Stromal cell of bone marrow (primary cell): ENCODE results near the gene ASCL4.

Experiments
- DNase-seq: peaks from one replicate; pipeline ENCODE4 v3.0.0-alpha.2; 2012; ENCODE audit warnings: low read depth

ASCL4 gene

DNA sequence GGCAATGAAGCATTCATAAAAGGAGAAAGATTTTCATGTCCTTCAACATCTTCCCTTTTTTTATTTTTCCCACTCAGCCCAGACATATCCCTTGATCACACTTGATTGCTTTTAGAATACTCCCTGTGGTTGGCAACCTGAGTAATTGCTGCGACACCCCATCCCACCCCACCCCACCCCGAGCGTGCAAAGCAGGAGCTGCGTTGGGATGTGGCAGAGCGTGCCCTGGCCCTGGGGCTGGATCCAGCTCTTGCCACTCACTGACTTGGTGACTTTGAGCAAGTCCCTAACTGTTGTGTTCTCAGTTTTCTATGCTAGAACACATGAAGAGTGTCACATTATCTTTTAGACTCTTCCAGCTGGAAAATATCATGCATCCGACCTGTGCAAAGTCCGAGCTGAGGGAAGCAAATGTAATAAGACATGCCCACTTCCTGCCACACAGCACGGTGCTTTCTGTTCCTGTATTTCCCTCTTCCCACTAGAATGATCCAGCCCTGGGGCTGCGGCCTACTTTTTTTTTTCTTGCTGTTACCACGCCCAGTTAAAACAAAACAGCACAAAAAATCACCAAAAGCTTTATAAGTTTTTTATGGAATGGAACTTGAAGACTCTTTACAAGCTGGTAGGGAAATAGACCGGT is 4.0 kb downstream of the ASCL4 start:
- no peak for DNase-seq

DNA sequence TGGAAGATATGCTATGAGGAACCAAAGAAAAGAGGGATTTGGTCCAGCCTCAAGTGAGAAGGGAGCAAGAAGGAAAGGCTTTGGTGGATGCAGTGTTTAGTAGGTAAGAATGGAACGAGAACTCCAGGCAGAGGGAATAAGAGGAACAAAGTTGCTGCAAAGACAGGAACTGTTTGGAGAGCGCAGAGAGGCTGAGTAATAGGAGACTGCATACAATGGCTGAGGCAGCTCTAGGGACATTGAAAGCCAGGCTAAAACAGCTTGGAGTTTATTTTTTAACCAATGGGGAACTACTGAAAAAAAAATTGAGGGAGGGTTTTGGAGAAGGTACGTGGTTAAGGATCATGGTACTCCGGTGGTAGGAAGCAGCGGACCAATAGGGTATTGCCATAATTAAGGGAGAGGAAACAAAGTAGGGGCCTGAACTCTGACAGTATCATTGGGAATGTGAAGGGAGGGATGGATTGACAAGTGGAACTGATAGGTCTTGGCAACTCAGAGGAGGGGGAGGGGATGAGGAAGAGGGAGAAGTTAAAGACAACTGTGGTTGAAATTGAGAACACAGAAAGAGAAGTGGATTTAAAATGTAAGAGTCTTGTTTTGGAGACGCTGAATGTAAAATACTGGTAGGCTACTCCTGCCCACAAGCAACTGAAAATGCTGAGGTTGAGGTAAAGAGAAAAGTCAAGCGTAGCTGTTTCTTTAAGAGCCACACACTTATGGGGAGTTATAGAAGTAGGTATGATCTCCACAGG is 4.8 kb downstream of the ASCL4 start:
- DNase-seq: no peak

DNA sequence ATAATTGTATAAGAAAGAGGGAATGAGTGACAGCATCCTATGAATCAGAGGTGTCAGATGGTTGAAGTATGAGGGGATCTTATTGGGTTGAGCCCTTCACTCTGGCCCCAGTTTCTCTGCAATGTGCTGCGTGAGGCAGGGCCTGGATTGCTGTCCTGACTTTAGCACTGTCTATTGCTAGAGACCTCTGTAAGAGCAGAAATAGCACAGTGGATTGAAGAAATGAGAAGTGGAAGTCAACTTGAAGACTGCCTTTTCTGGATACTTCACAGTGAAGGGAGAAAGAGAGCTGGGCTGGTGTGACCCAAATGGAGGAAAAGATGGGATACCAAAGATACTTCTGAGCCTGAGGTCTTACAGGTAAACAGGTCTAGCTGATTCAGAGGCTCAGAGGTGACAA is 5.8 kb downstream of the ASCL4 start:
- DNase-seq: no peak

DNA sequence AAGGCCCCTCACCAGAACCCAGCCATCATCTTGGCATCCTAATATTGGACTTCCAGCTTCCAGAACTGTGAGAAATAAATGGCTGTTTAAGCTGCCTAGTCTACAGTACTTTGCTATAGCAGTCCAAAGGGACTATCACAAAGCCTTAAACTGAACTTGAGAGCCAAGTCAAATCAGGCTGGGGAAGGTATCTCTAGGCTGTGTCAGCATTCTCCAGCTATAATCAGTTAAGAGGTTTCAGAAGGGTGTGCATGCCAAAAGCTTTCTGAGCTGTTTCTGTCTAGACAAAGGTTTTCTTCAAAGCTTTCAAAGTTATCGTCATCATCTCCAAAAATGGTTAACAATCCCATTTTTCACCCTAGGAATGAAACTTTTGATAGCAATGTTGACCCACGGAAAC is 7.6 kb downstream of the ASCL4 start:
- no peak for DNase-seq

DNA sequence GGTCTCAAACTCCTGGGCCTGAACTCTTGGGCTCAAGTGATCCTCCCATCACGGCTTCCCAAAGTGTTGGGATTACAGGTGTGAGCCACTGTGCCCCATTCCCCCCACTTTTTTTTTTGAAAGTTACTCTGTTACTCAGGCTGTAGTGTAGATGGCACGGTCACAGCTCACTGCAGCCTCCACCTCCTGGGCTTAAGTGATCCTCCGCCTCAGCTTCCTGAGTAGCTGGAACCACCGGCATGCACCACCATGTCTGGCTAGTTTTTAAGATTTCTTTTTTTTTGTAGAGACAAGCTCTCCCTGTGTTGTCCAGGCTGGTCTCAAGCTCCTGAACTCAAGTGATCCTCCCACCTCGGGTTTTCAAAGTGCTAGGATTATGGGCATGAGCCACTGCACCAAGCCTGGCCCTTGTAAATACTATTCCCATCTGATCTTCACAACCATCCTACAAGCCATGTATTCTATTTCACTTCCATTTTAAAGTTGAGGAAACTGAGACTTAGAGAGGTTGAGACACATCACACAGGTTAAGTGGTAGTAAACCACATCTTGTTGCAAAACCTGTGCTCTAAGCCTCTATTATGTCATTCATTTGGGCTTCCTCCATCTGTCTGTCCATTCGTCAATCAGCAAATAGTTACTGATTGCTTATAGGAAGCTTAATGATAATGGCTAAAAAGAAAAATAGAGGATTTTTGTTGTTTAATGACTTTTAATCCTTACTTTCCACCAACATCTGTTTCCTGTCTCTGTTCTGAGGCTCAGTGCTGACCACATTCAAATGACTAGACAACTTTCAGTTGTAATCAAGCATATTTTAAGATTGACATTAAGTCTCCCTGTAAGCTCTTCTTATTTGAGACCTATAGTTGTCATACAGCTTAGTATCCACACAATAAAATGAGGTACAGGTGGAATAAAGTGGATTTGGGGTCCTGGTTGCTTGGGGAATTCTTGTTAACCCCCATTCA is 9.2 kb downstream of the ASCL4 start:
- DNase-seq: no peak

DNA sequence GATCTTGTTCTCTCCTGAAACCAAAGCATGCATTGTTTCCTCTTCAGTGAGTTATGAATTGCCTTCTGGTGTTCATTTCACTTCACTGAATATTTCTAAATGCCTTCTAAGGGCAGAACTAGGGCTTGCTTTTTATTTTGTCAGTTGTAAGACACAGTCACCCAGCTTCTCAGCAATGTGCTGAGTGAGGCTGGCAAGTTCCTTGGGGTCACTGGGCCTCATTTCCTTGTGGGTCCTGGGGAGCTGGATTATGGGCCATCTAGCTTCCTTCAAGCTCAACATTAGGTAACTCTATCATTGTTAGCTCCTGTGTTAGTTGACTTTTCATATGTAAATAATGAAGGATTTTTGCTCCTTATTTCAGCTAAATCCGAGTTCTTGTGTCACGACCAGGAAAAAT is 13.8 kb downstream of the ASCL4 start:
- no peak for DNase-seq

DNA sequence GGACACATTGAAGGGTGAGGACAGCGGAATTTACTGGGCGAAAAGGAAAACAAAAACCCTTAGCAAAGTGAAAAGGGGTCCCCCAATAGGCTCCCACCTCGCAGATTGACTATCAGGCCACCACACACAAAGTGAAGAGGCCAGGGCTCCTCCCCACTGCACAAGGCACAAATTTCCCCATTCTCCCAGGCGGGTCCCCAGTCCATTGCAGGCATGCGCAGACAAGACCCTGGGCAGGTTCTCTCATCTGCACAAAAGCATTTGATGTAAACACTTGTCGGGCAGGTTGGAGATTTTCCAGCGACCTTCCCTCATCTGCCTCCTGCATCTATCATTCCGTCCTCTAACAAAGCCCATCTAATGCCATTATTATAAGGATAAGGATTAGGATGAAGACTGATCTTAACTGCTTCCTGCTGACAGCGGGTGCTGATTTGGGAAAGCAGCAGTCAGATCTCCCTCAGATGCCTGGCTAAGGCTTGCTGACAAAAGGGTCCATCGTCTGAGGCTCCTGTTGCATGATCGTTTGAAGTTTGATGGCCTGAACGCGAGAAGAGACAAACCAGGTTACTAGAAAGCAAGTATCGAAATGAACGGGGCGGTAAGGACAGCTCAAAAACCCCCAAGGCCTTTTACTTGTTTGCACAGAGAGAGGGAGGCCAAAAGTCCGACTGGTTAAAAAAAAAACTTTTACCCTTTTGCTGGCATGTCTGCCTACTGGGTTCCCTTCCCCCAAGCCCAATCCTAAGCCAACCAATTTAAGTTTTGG is 14.4 kb downstream of the ASCL4 start:
- DNase-seq: no peak

DNA sequence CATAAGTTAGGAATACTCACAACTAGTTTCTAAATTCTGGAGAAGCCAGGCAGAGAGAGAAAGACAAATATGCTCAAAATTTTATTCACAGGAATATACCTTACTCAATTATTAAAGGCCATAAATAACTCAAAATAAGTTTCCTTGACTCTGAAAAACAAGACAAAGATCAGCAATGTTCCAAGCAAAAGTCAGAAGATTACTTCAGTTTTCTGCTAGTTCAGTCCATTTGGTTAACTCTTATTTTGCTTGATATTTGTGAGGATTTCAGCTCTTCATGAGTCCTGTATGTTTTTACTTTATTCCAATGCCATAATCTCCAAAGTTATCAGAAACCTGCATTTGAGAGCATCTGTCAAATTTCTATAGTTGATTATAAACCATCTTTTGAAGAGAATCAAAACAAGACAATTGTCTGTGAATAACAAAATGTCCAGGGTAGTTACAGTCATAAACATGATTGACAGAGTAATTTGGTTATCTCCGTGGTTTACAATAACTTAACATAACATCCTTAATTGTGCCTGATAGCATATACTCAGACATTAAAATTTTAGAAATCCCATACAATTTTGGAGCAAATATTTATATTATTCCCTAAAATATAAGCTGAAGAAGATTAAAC is 17.1 kb downstream of the ASCL4 start:
- no peak for DNase-seq

DNA sequence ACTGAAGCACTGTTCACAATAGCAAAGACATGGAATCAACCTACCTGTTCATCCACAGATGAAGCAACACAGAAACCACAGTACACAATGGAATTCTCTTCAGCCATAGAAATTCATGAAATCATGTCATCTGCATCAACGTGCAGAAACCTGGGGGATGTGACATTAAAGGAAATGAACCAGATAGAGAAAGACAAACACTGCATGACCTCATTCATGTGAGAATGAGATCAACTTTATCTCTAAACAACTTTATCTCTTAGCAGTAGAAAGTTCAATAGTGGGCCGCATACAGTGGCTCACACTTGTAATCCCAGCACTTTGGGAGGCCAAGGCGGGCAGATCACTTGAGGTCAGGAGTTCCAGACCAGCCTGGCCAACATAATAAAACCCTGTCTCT is 19.9 kb downstream of the ASCL4 start:
- no peak for DNase-seq

DNA sequence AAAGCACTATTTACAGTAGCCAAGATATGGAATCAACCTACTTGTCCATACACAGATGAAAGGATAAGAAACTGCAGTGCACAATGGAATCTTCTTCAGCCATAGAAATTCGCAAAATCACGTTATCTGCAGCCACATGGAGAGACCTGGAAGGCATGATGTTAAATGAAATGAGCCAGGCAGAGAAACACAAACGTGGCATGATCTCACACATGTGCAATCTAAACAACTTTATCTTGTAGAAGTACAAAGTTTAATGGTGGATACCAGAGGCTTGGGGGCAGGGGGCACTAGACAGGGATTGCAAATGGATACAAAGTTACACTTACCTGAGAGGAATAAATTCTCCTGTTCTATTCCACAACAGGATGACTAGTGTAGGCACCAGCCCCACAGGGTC is 24.1 kb downstream of the ASCL4 start:
- no peak for DNase-seq

DNA sequence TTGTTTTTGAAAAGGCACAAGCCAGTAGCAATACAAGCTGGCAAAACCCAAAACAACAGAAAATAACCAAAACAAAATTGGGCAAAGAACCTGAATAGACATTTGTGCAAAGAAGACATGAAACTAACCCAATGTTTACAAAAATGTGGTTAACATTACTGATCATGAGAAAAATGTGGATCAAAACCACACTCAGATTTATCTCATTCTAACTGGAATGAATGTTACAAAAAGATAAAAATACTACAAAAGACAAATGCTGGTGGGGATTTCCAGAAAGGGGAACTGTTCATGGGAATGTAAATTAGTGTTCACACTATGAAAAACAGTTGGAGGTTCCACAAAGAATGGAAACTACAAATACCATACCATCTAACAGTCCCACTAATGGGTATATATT is 26.6 kb downstream of the ASCL4 start:
- DNase-seq: no peak

DNA sequence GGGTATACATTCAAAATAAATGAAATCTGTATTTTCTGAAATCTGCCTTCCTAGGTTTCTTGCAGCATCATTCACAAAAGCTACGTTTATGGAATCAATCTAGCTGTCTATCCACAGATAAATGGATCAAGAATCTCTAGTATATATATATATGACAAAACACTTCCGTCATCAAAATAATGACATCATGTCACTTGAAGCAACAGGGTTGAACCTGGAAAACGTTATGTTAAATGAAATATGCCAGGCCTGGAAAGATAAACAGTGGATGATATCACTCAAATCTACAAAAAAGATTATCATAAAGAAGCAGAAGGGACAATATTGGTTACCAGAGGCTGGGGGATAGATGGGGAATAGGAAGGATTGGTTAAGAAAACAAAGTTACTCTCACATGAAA is 28.6 kb downstream of the ASCL4 start:
- no peak for DNase-seq

DNA sequence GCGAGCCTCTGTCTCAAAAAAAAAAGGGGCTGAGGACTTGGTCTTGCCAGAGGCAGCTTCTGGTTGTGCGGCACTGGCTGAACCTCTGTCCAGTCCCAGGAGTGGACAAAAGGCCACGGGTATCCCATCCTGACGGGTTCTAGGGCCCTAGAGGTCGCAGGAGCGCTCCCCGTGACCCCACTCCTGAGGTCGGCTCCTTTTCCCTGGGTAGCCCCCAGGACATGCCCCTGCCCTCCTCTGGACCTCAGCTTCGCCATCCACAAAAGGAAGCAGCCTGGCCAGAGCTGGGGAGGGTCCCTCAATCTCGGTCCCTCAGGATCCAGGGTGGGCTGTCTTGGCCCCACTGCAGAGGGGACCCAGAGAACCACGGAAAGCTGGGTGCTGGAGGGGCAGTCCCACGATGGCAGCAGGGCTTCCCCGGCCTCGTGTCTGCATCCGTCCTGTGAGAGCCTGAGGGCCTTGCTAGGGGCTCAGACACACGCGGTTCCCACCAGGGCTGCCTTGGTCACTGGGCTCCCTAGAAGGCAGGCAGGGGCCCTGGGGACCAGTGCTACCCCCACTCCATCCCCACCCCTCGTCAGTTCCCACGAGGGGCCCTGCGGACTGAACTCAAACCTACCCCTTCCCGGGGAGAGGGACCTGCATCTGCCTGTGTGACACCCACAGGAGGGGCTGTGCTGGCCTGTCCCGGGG is 31.1 kb downstream of the ASCL4 start:
- DNase-seq: no peak

DNA sequence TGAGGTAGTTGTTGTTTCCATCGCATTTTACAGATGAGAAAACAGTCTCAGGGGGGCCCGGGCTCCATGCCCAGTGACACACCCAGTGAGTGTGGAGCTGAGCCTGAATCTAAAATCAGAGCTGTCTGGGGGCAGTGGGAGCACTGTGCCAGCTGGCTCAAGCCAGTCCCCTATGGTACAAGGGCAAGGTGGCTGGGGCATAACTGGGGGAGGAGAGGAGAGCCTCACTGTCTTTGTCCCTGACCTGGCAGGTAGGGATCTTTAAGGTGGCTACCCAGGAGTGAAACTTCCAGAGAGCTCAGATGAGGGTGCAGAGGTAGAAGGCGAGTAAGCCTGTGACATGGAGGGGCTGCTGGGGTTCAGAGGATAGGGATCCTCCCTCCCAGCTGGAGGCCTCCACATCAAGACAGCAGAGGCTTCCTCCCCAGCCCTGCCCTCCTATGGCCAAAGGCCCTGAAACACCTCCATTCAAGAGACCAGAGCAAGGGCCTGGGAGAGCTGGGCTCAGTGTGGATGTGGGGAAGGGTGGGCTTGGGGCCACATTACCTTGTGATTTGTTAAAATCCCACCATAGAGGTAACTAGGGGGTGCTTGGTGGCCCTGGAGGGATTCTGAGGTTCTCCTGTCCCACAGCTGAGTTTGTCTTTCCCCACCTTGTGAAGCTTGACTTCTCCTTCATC is 33.1 kb downstream of the ASCL4 start:
- DNase-seq: no peak

DNA sequence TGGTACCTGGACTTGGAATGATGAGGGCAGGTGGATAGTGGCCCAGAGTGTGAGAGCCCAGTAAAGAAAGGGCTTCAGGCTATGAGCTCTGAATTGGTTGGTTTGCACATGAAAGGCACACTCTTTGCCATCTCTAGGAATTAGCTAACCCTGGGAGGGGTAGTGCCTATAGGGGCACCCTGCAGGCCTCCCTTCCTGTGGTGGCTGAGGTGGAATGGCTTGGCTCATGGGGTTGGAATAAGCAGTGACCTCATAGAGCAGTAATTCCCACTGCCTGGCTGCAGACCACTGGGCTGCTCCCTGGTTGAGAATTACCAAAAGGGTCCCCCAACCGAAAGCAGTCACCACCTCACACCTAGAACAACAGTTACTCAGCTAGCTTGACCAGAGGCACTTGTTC is 42.7 kb downstream of the ASCL4 start:
- DNase-seq: no peak

DNA sequence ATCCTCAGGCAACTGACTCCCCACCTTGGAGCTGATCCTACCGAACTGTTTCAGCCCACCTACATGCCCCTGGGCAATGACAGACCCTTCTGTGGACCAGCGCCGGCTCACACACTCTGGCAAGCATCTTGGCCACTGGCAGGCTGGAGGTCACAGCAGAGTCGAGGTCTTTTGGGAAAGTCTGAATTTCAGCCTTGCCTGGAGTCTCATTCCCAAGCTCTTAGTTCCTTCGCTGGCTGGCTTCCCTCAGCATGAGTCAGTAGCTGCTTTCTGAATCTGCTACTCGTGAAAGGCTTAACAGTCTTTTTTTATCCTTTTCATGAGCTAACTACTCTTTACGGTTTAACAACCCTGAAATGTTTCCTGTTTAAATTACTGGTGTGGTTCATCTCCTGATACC is 44.5 kb downstream of the ASCL4 start:
- peak; percentile 83 for DNase-seq

DNA sequence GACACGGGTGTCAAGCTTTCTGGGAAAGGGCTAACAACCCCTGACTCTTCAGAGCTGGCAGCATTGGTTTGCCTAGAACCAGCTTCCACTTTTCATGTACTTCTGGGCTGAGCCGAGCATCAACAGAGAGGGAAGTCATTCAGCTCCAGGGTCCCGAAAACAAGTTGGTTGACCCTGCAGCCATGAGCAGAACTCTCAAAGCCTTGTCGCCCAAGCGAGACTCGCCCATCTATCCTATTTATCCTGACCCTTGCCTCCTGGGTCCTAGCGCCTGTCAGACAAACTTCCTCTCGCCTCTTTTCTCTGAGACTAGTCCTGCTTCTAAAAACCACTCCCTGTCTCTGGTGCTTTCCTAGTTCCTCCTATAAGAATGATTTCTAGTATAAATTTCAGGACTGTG is 47.9 kb downstream of the ASCL4 start:
- no peak for DNase-seq
